ENCODE data around the gene PBX1. TPM values are rescaled to one million over a fixed set of nuclear protein-coding genes. Genes with fewer than 3 reads are reported as not detected.

PBX1 gene
- total RNA-seq, 1 donor from 2014 or later = 29.7 TPM

- Mint-ChIP-seq H3K4me1 (ENCODE audit: unreplicated experiment) (peaks cover 7% of the 10 kb centered on the region), H3K27me3 (ENCODE audit: unreplicated experiment) (no peaks in the 10 kb centered on the region), H3K27ac (ENCODE audit: unreplicated experiment) (no peak overlapping the region), H3K36me3 (ENCODE audit: unreplicated experiment) (peaks cover 3% of the 10 kb centered on the region), H3K4me3 (ENCODE audit: unreplicated experiment) (no peak overlapping the region), H3K9me3 (ENCODE audit: unreplicated experiment) (no peaks in the 10 kb centered on the region)
- no peak for TF ChIP-seq CTCF (IDR thresholded peaks at IDR 0.05)
- no peak for DNase-seq (ENCODE audit: extremely low spot score, unreplicated experiment)
These were observed 235.4 kb downstream of the PBX1 start for GRCh38 chr1:164794356-164794755.

- TF ChIP-seq CTCF (IDR thresholded peaks at IDR 0.05) = no peak
- Mint-ChIP-seq H3K4me3 (ENCODE audit: unreplicated experiment) (no peak overlapping the region), H3K36me3 (ENCODE audit: unreplicated experiment) (peaks cover 18% of the 10 kb centered on the region), H3K27me3 (ENCODE audit: unreplicated experiment) (no peaks in the 10 kb centered on the region), H3K9me3 (ENCODE audit: unreplicated experiment) (no peaks in the 10 kb centered on the region), H3K4me1 (ENCODE audit: unreplicated experiment) (peaks cover 11% of the 10 kb centered on the region), H3K27ac (ENCODE audit: unreplicated experiment) (no peak overlapping the region)
- DNase-seq (ENCODE audit: extremely low spot score, unreplicated experiment) = no peak
These were observed 237.9 kb downstream of the PBX1 start for GRCh38 chr1:164796916-164797315.

- Mint-ChIP-seq H3K27me3 (ENCODE audit: unreplicated experiment) (no peaks in the 10 kb centered on the region), H3K4me3 (ENCODE audit: unreplicated experiment) (no peak overlapping the region), H3K36me3 (ENCODE audit: unreplicated experiment) (peaks cover 15% of the 10 kb centered on the region), H3K9me3 (ENCODE audit: unreplicated experiment) (no peaks in the 10 kb centered on the region), H3K27ac (ENCODE audit: unreplicated experiment) (no peak overlapping the region), H3K4me1 (ENCODE audit: unreplicated experiment) (peaks cover 25% of the 10 kb centered on the region)
- no peak for TF ChIP-seq CTCF (IDR thresholded peaks at IDR 0.05)
- DNase-seq (ENCODE audit: extremely low spot score, unreplicated experiment) = no peak
These were observed 242.3 kb downstream of the PBX1 start for GRCh38 chr1:164801246-164801731.

GRCh38 chr1:164801791-164802502 lies 243.0 kb downstream of the PBX1 start:
- Mint-ChIP-seq H3K27me3 (ENCODE audit: unreplicated experiment) (no peaks in the 10 kb centered on the region), H3K4me1 (ENCODE audit: unreplicated experiment) (peaks cover 25% of the 10 kb centered on the region), H3K36me3 (ENCODE audit: unreplicated experiment) (peaks cover 17% of the 10 kb centered on the region)

More at GRCh38 chr1:164801791-164802502, 243.0 kb downstream of the PBX1 start:
- Mint-ChIP-seq H3K4me3 (ENCODE audit: unreplicated experiment) (no peak overlapping the region), H3K9me3 (ENCODE audit: unreplicated experiment) (no peaks in the 10 kb centered on the region), H3K27ac (ENCODE audit: unreplicated experiment) (no peak overlapping the region)
- no peak for TF ChIP-seq CTCF (IDR thresholded peaks at IDR 0.05)
- DNase-seq (ENCODE audit: extremely low spot score, unreplicated experiment) = no peak

All from osteocyte (in vitro differentiated cells).